ENCODE measurements around the gene MTFMT.
"Not testable (repeated sequence)": the region's sequence is repeated elsewhere in the genome, so short reads cannot be mapped to it uniquely, and the experiment has no call there.

MTFMT gene

DNA sequence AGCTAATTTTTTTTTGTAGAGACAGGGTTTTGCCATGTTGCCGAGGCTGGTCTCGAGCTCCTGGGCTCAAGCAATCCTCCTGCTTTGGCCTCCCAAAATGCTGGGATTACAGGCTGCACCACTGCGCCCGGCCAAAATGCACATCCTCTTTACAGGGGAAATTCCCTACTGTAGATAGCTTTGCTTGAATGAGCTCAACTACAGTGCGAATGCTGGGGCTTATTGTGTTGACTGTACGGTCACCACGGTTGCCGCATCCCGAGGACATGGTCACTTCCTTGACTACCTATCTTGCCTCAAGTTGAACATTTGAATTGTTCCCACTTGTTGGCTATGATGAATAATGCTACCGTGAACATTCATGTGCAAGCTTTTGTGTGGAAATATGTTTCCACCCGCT is 5.3 kb upstream of the MTFMT start:
- no peak for DNase-seq

DNA sequence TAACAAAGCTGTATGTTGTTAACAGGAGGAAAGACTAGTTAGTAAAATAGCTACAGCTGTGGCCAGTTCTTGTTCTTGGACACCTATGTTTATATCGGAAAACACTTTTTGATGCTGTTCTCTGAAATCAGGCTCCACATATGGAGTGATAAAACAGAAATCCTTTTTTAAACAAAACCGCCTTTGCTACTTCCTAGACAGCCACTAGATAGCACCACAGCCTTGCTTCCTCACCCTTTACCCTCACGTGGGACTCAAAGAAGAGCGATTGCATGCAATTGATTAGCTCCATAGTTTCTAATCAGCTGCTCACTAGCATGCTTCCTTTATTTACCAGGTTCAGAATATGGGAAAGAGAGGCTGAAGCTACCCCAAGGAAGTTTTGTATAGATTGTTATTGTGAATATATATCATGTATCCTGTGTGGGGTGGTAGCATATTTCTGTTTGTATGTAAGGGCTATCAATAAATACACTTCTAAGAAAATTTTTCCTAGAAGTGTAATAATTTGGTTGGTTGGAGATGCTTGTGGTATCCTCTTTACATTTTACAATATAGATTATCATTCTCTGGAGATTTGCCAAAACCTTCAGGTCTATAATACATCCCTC is 4.3 kb upstream of the MTFMT start:
- no peak for DNase-seq

DNA sequence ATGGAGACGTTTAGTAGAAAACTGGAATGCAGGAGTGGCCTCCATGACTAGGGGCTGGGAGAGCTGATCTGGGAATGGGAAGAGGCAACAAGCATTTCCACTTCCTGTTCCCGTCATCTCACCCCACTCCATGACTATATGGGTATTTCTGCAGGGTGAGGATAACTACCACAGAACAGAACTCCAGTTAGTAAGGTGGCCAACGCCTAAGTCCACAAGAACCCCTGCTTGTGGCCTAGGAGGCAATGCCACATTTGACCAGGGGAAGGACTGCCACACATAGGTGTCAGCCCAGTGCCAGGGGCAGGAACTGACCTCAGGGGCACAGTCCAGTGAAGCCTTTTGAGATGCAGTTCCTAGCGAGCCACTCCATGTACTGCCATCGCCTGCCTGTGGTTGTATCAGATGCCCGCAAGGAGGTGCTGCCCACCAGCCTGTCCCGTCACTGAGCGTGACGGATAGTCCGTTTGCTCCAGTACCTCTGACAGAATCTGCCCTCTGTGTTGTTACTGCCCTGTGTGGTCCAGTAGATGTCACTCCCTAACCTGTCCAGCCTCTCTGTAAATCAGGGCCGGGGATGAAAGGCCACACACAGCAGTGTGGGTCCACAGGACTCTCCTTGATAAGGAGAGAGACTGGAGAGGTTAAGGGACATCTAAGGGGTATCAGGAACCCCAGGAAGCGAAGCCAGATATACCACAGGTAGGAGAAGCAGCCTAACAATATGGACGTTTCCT is 3.5 kb upstream of the MTFMT start:
- peak; percentile 74 for DNase-seq

DNA sequence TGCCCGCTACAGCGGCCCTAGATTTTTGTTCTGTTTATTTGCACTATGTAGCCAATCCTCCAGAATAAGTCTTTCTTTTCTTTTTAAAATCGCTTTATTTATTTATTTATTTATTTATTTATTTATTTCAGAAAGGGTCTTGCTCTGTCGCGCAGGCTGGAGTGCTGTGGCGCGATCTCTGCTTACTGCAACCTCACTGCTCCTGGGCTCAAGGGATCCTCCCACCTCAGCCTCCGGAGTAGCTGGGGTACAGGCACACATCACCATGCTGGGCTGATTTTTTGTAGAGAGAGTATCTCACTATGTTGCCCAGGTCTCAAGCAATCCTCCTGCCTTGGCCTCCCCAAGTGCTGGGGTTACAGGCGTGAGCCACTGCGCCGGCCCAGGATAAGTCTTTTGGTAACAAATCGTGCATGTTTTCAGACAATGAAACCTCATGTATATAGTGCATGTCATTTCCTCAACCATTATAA is 333 bp upstream of the MTFMT start:
- no peak for DNase-seq

DNA sequence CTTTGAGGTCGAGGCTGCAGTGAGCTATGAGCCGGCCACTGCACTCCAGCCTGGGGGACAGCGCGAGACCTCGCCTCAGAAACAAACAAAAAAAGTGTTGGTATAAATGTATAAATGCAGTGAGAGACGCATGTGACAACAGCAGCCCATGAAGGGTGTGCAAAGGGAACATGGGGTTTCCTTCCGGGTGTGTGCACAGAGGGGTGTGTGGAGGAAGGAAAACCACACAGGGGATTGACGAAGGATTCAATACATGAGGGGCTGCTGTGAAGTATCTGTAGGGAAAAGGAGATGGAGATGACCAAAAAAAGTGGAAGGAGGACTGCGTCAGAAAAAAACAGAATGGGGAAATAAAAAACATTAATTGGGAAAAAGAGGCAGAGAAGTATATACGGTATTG is 1.1 kb downstream of the MTFMT start:
- DNase-seq = no peak

DNA sequence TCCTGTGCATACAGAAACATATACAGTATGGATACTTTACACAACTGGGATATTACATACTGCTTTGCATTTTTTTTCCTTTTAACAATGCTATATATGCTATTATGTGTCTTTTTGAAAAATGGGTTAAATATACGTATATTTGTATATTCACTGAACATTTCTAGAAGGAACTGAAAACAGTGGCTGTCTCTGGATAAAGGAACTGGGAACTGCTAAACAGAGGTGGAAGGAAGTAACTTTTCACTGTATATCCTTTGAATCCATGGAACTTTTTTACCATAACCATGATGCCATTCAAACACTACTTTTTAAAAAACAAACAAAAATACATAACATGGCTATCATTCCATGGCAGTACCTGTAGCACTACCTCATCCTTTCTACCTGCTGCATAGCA is 1.8 kb downstream of the MTFMT start:
- DNase-seq = no peak

DNA sequence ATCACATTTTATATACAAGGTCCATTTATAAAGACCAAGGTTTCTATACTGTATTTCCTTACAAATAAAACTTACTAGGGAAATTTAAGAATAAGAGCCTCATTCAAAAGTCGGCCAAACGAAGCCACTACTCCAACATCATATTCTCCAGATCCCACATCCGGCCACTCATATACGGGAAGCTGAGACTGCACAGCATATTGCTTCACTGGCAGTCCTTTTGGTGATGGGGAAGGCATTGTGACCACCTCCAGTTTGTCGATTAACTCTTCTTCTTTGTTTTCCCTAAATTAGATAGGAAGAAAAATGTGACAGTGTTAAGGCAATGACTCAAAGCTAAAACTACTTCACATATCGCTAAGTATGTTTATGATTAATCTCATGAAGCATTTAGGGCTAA is 2.7 kb downstream of the MTFMT start:
- DNase-seq = no peak

DNA sequence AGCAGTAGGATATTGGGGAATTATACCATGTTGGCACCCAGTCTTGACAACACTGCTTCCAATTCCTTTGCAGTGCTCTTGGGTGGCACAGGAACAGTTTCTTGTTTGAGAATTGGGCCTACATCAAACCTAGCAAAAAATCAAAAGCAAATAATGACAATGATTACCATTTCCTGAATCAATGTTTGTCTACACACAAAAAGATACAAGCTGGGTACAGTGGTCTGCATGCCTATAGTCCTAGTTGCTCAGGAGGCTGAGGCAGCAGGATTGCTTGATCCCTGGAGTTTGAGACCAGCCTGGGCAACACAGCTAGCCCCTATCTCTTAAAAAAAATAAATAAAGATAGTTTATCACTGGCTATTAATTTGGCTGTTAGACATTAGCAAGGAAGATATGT is 8.0 kb downstream of the MTFMT start:
- no peak for DNase-seq

DNA sequence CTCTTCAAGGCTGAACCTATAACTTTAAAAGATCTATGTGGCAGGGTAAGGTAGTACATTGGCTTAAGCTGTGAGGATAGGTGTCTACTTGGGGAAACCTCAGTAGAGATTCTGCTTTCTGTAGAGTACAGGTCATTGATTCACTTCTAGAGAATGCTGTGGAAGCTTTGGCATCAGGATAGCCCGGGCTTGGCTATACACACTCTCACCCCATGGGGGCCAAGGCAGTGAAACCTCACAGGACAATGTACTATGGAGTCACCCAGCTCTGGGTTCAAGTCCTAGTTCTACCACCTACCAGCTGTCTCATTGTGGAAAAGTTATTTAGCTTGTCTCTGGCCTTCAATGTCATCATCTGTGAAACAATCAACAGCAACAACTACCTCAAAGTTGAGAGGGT is 9.0 kb downstream of the MTFMT start:
- no peak for DNase-seq

DNA sequence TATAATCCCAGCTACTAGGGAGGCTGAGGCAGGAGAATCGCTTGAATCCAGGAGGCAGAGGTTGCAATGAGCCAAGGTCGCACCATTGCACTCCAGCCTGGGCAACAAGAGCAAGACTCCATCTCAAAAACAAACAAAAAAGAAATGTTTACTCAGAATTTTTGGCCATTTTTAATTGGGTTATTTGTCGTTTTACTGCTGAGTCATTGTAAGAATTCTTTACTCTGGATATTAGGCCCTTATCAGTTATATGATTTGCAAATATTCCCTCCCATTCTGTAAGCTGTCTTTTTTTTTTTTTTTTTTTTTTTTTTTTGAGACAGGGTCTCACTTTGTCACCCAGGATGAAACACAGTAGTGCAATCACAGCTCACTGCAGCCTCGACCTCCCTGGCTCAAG is 18.2 kb downstream of the MTFMT start:
- DNase-seq = not testable (repeated sequence)

DNA sequence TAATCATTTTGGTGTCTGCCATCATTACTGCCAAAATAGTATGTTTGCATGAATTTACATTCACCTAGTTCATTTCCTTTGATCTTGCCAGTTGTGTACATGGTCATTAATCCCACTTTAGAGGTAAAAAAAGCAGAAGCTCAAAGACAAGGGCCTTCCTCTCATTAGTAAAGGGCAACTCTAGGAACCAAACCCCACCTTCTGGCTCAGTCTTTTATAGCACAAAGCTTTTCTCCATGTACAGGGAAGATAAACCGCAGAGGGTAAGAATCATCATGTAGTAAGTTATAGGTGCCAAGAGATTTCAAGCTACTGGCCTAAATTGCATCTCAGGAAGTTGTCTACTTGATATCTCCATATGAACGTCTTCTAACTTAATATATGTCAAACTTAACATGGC is 20.5 kb downstream of the MTFMT start:
- no peak for DNase-seq

DNA sequence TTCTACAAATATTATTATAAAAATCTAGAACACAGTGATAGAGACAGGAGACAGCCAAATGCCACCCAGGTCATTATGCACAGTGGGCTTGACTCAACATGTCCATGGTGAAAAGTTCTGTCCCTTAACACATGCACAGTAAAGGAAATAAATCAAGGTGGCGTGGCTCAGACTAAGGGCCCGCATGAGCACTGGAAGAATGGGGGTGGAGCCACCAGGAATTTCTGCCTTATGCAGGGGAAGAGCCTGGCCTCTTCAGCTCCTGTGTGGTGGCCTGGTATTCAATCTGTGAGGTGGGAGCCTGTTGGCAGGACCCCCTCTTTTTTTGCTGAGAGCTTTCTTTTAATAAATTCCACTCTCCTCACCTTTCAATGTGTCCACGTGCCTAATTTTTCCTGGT is 22.6 kb downstream of the MTFMT start:
- DNase-seq = no peak

DNA sequence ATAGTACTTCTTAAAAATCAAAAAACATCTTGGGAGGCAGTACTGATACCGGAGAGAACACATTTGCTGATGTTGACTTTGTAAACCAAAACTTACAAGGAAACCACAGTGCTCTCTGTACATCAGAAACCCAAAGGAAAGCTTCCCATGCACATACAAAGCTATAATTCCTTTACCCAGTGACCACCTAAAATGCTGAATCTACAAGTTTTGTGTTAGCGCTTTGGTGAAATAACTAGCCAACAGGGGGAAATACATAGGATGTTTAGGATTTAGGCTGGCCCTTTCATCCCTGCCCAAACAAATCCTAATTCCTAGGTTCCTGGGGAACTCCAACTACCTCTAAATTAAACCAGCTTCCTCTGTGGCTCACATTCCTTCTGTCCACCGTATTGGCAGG is 24.4 kb downstream of the MTFMT start:
- DNase-seq = no peak

DNA sequence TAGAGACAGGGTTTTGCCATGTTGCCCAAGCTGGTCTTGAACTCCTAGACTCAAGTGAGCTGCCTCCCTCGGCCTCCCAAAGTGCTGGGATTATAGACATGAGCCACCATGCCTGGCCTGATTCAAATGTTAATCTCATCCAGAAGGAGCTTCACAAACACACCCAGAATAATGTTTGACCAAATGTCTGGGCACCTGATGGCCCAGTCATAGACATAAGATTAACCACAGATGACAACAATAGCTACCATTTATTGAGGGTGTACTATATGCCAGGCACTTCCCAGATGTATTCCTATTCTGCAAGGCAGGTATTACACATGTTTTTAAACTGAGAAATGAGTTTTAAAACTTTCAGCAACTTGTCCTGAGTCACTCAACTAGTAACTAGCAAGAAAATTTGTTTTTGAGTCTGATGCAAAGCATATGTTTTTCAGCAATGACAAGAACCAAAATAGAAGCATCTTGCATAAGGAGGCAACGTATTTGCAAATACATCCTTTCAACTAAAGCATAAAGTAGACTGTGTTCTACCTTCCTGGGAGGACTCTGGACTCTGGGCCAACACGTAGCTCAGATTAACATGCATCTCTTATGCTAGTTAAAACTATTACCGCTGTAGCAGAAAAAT is 31.6 kb downstream of the MTFMT start:
- DNase-seq = no peak

DNA sequence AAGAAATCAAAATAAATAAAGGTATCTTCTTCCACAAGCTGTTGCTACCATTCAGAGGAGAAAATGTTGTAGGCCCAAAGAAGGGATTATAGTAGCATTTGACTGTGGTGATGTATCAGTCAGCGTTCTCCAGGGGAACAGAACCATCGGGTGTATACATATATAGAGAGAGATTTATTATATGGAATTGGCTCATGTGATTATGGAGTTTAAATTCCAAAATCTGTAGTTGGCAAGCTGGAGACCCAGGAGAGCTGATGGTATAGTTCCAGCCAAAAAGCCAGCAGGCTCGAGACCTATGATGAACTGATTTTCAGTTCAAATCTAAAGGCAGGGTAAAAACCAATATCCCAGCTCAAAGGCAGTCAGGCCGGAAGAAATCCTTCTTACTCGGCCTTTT is 32.4 kb downstream of the MTFMT start:
- no peak for DNase-seq

DNA sequence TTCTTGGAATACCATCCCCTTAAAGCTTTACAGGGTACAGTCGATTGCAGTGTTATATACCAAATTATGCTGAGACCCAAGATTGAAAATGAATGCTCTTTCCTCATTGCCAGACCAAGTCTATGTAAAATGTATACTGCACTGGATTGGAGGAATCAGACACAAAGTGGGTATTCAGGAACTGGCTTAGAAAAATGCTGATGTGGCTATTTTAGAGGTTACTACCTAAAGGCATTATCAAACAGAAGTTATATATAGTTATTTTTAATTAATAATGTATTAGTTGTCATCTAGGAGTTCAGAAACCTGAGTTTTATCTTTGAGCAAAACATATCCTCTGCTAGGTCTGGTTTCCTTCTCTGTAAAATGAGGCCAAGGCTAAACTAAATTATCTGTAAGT is 36.1 kb downstream of the MTFMT start:
- DNase-seq = no peak

DNA sequence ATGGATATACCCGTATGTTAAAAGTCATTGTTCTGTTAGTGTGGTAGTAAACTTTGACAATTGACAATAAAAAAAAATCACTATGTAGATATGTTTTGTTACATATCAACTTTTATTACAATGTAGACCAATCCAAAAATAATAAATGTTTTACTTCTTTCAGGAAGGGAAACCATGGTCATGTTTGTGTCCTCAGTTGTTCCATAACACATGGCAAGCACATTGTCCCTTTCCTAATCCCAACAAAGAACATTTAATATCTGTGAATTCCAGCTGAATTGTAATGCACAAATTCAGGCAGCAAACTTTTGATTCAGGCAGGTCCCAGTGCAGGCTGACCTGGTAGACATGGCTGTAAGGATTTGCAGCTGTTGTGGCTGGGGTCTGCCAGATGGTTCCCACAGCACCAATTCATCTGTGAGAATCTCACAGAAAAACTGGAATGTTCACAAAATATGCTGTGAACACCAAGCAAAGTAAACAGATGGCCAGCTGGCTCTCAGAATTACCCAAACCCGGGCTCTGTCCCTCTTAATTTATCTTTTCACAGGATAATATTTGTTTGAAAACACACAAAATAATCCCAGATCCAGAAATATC is 37.8 kb downstream of the MTFMT start:
- DNase-seq = no peak

DNA sequence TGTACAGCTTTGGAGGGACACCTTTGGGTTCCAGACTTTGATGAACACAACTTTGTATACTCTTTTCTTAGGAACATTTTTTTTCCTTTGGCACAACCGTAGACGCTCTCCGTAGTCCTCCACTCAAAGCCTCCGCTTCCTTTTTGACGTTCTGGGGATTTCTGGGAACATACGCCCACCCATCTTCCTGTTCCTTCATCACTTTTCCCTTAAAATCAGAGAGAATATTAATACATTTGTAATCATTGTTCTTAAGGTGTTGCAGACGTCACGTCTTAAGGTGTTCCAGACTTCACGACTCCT is 39.3 kb downstream of the MTFMT start:
- no peak for DNase-seq

DNA sequence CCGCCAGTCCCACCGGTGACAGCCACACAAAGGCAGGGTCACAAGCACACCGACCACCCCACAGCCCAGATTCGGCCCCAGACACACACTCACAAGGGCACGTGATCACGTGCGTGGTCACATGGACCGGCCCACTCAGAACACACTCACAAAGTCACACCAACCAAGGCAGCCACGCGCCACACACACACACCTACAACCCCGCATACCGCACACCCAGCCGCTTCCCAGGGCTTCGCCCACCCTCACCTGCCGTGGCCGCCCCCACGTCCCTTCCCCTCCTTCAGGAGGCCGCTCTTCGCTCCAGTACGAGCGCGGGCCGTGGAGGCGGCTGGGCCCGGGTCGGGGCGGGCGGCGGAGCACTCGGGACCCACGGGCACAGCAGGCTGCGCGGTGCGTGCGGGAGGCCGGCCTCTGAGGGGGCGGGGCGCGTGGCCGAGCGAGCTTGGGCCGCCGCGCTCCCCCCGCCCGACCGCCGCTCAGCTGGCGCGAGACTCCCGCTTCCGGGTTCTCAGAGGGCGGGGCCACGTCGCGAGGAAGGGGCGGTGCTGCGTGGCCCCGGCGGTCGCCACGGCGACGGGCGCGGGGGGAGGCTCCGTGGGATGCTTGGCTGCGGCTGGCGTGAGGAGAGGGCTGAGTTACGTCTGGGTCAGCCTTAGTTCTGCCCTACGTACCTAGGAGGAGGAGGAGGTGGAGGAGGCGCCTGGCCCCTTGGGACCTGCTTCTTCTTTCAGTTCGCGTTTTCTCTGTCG is 39.8 kb downstream of the MTFMT start, which contains the start of gene SPG21:
Gene SPG21 (minus strand): TSS at position 499 of the 752 bp plus-strand sequence. CDS start 6,345 bp downstream, outside the sequence.
- peak; percentile 97 for DNase-seq

DNA sequence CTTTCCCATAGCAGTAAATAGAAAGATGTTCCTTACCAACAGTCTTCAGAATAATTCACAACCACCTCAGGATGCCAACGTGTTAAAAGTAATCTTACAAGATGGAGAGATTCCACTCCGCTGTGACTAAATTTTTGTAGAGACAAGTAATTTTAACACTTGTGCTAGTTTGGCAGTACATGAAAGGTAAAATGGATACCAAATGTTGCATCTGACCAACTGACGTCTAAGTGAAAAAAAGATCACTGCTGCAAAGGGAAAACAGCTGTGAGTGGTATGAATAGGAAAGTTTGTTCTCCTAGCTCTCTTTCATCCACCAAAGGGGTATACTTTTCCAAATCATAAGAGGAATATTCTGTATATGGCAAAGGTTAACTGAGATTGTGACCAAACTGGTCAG is 42.3 kb downstream of the MTFMT start:
- no peak for DNase-seq

DNA sequence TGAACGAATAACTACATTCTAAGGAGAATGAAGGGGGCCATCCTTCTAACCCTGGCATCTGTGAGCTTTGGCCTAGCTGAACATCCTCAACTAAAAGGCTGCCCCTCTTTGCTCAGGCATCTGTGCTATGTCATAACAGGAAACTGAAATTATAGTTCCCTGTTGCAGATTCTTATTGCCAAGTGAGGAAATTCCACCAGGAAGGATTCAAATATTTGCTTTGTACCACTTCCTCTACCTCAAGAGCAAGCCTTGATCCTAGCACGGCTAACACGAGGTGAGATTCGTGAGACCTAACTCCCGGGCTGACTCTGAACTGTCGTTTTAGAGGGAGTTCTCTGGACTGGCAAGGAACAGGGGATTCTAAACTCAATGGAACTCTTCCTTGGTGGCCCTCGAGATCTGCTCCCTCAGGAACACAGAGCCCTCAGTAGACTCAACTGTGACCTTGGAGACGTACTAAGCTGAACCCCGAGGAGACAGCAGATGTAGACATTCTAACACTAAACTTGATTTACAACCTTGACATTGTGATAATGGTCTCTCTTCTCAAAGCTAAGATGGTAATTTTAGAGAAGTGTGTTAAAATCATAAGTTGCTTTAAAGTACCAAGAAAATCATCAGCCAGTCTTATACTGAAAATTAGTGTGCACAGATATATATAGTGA is 43.9 kb downstream of the MTFMT start:
- DNase-seq = no peak

DNA sequence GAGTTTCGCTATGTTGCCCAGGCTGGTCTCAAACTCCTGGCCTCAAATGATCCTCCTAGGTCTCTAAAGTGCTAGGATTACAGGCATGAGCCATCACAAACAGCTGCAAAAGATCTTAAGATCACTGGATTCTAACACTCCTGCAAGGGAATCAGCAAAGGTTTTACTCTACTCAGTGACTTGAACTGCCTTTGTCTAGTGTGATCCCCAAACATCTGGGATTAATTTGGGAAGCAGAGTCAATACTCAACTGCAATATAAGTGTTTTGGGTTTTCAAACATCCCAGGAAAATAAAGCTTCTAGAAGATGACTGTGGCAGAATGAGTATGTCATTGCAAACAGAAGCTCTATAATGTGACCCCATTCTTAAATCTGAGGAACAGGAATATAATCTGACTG is 47.0 kb downstream of the MTFMT start:
- DNase-seq = no peak

All from activated effector memory CD4-positive, alpha-beta T cell treated with anti-CD3 and anti-CD28 coated beads, Interleukin-2, amount 50 U/mL, for 16 hours (primary cell).